Loucy (cell line): ENCODE results near the gene MAD1L1.

ENCODE experiments used
- H2AFZ ChIP-seq: fragments of 200-600 bp; sonication (generic); 2 replicates; pipeline ENCODE4 v1.6.0; 2016; ENCODE audit warnings: antibody characterized with exemption, mild to moderate bottlenecking, low read length, moderate library complexity
- H3F3A ChIP-seq: fragments of 200-600 bp; 2 replicates; pipeline ENCODE4 v1.6.0; 2016; ENCODE audit warnings: antibody characterized with exemption, low read depth, mild to moderate bottlenecking
- H3K27me3 ChIP-seq: fragments of 200-600 bp; sonication (generic); 2 replicates; pipeline ENCODE4 v1.6.1; 2014; ENCODE audit warnings: low read length, mild to moderate bottlenecking; ENCODE audit not compliant: insufficient read depth, poor library complexity, severe bottlenecking
- H3K36me3 ChIP-seq: fragments of 200-600 bp; sonication (generic); 2 replicates; pipeline ENCODE4 v1.6.1; 2016; ENCODE audit warnings: low read length; ENCODE audit not compliant: insufficient read depth
- H3K4me1 ChIP-seq: fragments of 200-600 bp; sonication (generic); 2 replicates; pipeline ENCODE4 v1.5.1; 2014; ENCODE audit warnings: low read length, mild to moderate bottlenecking; ENCODE audit not compliant: insufficient read depth, poor library complexity, severe bottlenecking
- H3K4me2 ChIP-seq: fragments of 200-600 bp; sonication (generic); 2 replicates; pipeline ENCODE4 v1.6.0; 2014; ENCODE audit warnings: antibody characterized with exemption, low read length, low read depth, mild to moderate bottlenecking; ENCODE audit not compliant: poor library complexity, severe bottlenecking
- H3K4me3 ChIP-seq: fragments of 200-600 bp; sonication (generic); 2 replicates; pipeline ENCODE4 v1.5.1; 2014; ENCODE audit warnings: low read length, mild to moderate bottlenecking, mixed read lengths; ENCODE audit not compliant: poor library complexity, severe bottlenecking
- H3K79me2 ChIP-seq: fragments of 200-600 bp; sonication (generic); 2 replicates; pipeline ENCODE4 v1.6.1; 2014; ENCODE audit warnings: low read length; ENCODE audit not compliant: insufficient read depth
- H3K9ac ChIP-seq: fragments of 200-600 bp; sonication (generic); 2 replicates; pipeline ENCODE4 v1.6.0; 2014; ENCODE audit warnings: mild to moderate bottlenecking, low read depth, low read length, moderate library complexity; ENCODE audit not compliant: poor library complexity, severe bottlenecking
- H3K9me2 ChIP-seq: fragments of 200-600 bp; sonication (generic); replicated peaks from 2 replicates; pipeline ENCODE4 v1.6.1; 2016; ENCODE audit warnings: low read depth, low read length, mixed read lengths
- H3K9me3 ChIP-seq: fragments of 200-600 bp; sonication (generic); 2 replicates; pipeline ENCODE4 v1.6.1; 2014; ENCODE audit warnings: mild to moderate bottlenecking, antibody characterized with exemption, low read length, low read depth; ENCODE audit not compliant: insufficient read depth
- H4K20me1 ChIP-seq: fragments of 200-600 bp; sonication (generic); 2 replicates; pipeline ENCODE4 v1.6.0; 2014; ENCODE audit warnings: antibody characterized with exemption, low read length, mild to moderate bottlenecking; ENCODE audit not compliant: insufficient read depth, poor library complexity, severe bottlenecking
- EZH2phosphoT487 ChIP-seq: fragments of 200-600 bp; IDR thresholded peaks from 2 replicates; pipeline ENCODE4 v1.6.1; 2018; ENCODE audit warnings: antibody characterized with exemption, mild to moderate bottlenecking, moderate library complexity, borderline replicate concordance
- TF ChIP-seq, protein P1 (sequence below): fragments of 200-600 bp; sonication (generic); conservative IDR thresholded peaks from 2 replicates; pipeline ENCODE4 v1.5.1; 2014; ENCODE audit warnings: mild to moderate bottlenecking, antibody characterized with exemption, low read length

MAD1L1 gene

GRCh38 chr7:1800902-1801301 is 431.8 kb downstream of the MAD1L1 start:
- Histone ChIP-seq H3K4me3 (no peak overlapping the region), H3K9me3 (no peaks in the 10 kb centered on the region), H4K20me1 (no peaks in the 10 kb centered on the region), H3K36me3 (no peaks in the 10 kb centered on the region), H3K9ac (no peak overlapping the region), H3F3A (no peaks in the 10 kb centered on the region), H2AFZ (no peak overlapping the region), H3K27me3 (no peaks in the 10 kb centered on the region), H3K79me2 (no peaks in the 10 kb centered on the region), H3K4me1 (no peaks in the 10 kb centered on the region), H3K9me2 (no peaks in the 10 kb centered on the region), H3K4me2 (no peak overlapping the region)
- TF ChIP-seq, protein P1, sequence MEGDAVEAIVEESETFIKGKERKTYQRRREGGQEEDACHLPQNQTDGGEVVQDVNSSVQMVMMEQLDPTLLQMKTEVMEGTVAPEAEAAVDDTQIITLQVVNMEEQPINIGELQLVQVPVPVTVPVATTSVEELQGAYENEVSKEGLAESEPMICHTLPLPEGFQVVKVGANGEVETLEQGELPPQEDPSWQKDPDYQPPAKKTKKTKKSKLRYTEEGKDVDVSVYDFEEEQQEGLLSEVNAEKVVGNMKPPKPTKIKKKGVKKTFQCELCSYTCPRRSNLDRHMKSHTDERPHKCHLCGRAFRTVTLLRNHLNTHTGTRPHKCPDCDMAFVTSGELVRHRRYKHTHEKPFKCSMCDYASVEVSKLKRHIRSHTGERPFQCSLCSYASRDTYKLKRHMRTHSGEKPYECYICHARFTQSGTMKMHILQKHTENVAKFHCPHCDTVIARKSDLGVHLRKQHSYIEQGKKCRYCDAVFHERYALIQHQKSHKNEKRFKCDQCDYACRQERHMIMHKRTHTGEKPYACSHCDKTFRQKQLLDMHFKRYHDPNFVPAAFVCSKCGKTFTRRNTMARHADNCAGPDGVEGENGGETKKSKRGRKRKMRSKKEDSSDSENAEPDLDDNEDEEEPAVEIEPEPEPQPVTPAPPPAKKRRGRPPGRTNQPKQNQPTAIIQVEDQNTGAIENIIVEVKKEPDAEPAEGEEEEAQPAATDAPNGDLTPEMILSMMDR, result no peak
- no peak for TF ChIP-seq EZH2phosphoT487

- no peaks in the 10 kb centered on the region for H3K9me2 ChIP-seq
- H3K4me2 ChIP-seq, result no peak overlapping the region
- no peaks in the 10 kb centered on the region for H4K20me1 ChIP-seq
- no peaks in the 10 kb centered on the region for H3K36me3 ChIP-seq
- H3K9ac ChIP-seq, result no peak overlapping the region
- no peaks in the 10 kb centered on the region for H3F3A ChIP-seq
- TF ChIP-seq, protein P1, result no peak
- TF ChIP-seq EZH2phosphoT487, result no peak
- no peaks in the 10 kb centered on the region for H3K27me3 ChIP-seq
- H3K9me3 ChIP-seq, result peaks cover 6% of the 10 kb centered on the region; the same call in 1 of the 2 replicates
- H3K4me3 ChIP-seq, result no peak overlapping the region
- H3K4me1 ChIP-seq, result no peaks in the 10 kb centered on the region
- H3K79me2 ChIP-seq, result no peaks in the 10 kb centered on the region
- no peak overlapping the region for H2AFZ ChIP-seq
Measured at GRCh38 chr7:1798191-1798590, 434.6 kb downstream of the MAD1L1 start.

DNA sequence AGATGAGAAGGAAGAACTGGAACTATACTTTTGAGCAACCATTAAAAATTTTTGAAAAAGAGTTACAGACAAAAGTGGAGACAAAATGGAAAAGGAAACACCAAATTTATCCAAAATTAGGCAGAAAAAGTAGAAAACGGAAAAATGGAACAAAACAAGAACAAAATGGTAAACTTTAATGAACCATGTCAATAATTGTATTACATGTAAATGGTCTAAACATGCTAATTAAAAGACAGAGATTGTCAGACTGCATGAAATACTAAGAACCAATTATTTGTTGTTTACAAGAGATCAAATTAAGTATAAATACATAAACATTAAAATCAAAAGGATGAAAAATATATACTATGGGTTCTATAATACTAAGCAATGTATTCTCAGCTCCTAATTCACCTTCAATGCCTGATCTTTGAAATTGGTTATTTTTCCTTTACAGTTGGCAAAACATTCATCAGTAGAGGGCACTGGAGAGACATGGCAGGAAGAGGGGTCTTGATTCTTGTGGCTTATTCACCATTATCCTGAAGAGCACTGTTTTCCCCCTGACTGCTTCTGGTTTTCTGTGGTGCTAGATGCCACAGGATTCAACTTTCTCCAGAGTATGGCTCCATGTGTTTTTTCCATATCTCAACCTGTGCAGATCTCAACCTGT is 437.7 kb downstream of the MAD1L1 start:
- no peak overlapping the region for H2AFZ ChIP-seq
- H3K36me3 ChIP-seq, result no peaks in the 10 kb centered on the region
- no peak for TF ChIP-seq EZH2phosphoT487
- TF ChIP-seq, protein P1, result peak; percentile 54
- H3F3A ChIP-seq, result no peaks in the 10 kb centered on the region
- no peak overlapping the region for H3K4me3 ChIP-seq
- no peaks in the 10 kb centered on the region for H3K27me3 ChIP-seq
- no peaks in the 10 kb centered on the region for H3K4me1 ChIP-seq
- peaks cover 6% of the 10 kb centered on the region; the same call in 1 of the 2 replicates for H3K9me3 ChIP-seq
- no peak overlapping the region for H3K9ac ChIP-seq
- H3K79me2 ChIP-seq, result no peaks in the 10 kb centered on the region
- no peaks in the 10 kb centered on the region for H4K20me1 ChIP-seq
- H3K4me2 ChIP-seq, result no peak overlapping the region
- no peaks in the 10 kb centered on the region for H3K9me2 ChIP-seq
